Gastroesophageal sphincter (tissue), 4 donors: ENCODE data around the gene KAT6B. TPM values are rescaled to one million over a fixed set of nuclear protein-coding genes. Genes with fewer than 3 reads are reported as not detected.
A peak's percentile ranks its signal among the peaks of the same experiment; 100 is the strongest.

Experiments used
- ATAC-seq: fragments of 150-250 bp; one replicate; pipeline ENCODE4 v1.9.1; 2016; ENCODE audit warnings: mild to moderate bottlenecking, moderate library complexity
- H3K27ac ChIP-seq, 4 donors: fragments of 200-600 bp; sonication (generic) in 3 of 4; 1 replicate in 3 of 4; 2 replicates in 1 of 4; pipeline ENCODE4 v1.5.1; 2016 to 2019
- H3K27me3 ChIP-seq: fragments of 200-600 bp; sonication (generic); one replicate; pipeline ENCODE4 v1.5.1; 2019
- H3K36me3 ChIP-seq, 2 donors: fragments of 200-600 bp; sonication (generic); one replicate each; pipeline ENCODE4 v1.5.1; 2019; ENCODE audit warnings: control low read depth in 1 of 2
- H3K4me1 ChIP-seq, 3 donors: fragments of 200-600 bp; sonication (generic); 1 replicate in 2 of 3; 2 replicates in 1 of 3; pipeline ENCODE4 v1.5.1; 2016 to 2019; ENCODE audit warnings: control low read depth in 2 of 3
- H3K4me3 ChIP-seq, 2 donors: fragments of 200-600 bp; sonication (generic); one replicate each; pipeline ENCODE4 v1.5.1; 2019; ENCODE audit warnings: mild to moderate bottlenecking in 1 of 2, moderate library complexity in 1 of 2
- H3K9me3 ChIP-seq, 3 donors: fragments of 200-600 bp; sonication (generic); one replicate each; pipeline ENCODE4 v1.5.1; 2017 to 2019; ENCODE audit warnings: control low read depth in 2 of 3
- EP300 ChIP-seq: sonication (generic); formaldehyde crosslinking; IDR thresholded peaks from one replicate; pipeline ENCODE4 v1.6.1; 2017; ENCODE audit warnings: antibody characterized with exemption, mild to moderate bottlenecking
- POLR2A ChIP-seq, 2 donors: fragments of 450-650 bp; IDR thresholded peaks; one replicate each; pipeline ENCODE4 v1.6.1; 2017; ENCODE audit warnings: antibody characterized with exemption in 2 of 2, mild to moderate bottlenecking in 2 of 2, moderate library complexity in 1 of 2
- POLR2AphosphoS5 ChIP-seq: sonication (generic); formaldehyde crosslinking; IDR thresholded peaks from one replicate; pipeline ENCODE4 v1.6.1; 2017; ENCODE audit warnings: antibody characterized with exemption
- WGBS, 2 donors: methylation state at CpG; one replicate each; pipeline ENCODE4 v1.1.5; 2018; ENCODE audit warnings: low coverage in 1 of 2; 5-methylcytosine and 5-hydroxymethylcytosine counted together
- total RNA-seq, 4 donors: library from RNA; depleted of rRNA; stranded (reverse); fragments of >200 nt; gene quantifications; one replicate each; pipeline ENCODE4 v1.1.0, GENCODE V29; 2016
- TF ChIP-seq, protein P1 (sequence below), 4 experiments: fragments of 200-600 bp in 2 of 4; fragments of 450-650 bp in 2 of 4; sonication (generic) in 1 of 4; IDR thresholded peaks; one replicate each; pipeline ENCODE4 v1.5.1; 2017 to 2019; ENCODE audit warnings: antibody characterized with exemption in 4 of 4, mild to moderate bottlenecking in 2 of 4, moderate library complexity in 2 of 4

KAT6B gene
- total RNA-seq, 4 donors from 2014 or later = 35.8 to 107 (median 82.9) TPM

DNA sequence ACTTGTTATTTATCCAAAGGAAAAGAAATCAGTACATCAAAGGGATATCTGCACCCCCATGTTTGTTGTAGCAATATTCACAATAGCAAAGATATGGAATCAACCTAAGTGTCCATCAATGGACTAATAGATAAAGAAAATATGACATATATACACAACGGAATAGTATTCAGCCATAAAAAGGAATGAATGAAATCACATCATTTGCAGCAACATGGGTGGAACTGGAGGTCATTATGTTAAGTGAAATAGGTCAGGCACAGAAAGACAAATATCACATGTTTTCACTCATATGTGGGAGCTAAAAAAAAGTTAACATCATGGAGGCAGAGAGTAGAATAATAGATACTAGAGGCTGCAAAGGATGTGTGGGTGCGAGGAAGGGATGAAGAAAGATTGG, 25.0 kb upstream of the KAT6B start:
- peaks cover 0 to 8% (median 0%) of the 10 kb centered on the region in 3 donors for H3K4me1 ChIP-seq
- H3K27ac ChIP-seq = no peak overlapping the region
- no peaks in the 10 kb centered on the region for H3K9me3 ChIP-seq
- WGBS, 2 donors = 90 to 92% methylated on average over 2 of the region's 2 CpGs
- no peaks in the 10 kb centered on the region for H3K27me3 ChIP-seq
- no peak overlapping the region for H3K4me3 ChIP-seq
- ATAC-seq = no peak
- H3K36me3 ChIP-seq = no peaks in the 10 kb centered on the region
- TF ChIP-seq EP300 (no peak), POLR2A (IDR thresholded peaks at IDR 0.05) (no peak), POLR2AphosphoS5 (no peak)
- TF ChIP-seq, protein P1, sequence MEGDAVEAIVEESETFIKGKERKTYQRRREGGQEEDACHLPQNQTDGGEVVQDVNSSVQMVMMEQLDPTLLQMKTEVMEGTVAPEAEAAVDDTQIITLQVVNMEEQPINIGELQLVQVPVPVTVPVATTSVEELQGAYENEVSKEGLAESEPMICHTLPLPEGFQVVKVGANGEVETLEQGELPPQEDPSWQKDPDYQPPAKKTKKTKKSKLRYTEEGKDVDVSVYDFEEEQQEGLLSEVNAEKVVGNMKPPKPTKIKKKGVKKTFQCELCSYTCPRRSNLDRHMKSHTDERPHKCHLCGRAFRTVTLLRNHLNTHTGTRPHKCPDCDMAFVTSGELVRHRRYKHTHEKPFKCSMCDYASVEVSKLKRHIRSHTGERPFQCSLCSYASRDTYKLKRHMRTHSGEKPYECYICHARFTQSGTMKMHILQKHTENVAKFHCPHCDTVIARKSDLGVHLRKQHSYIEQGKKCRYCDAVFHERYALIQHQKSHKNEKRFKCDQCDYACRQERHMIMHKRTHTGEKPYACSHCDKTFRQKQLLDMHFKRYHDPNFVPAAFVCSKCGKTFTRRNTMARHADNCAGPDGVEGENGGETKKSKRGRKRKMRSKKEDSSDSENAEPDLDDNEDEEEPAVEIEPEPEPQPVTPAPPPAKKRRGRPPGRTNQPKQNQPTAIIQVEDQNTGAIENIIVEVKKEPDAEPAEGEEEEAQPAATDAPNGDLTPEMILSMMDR (IDR thresholded peaks at IDR 0.05) = no peak

DNA sequence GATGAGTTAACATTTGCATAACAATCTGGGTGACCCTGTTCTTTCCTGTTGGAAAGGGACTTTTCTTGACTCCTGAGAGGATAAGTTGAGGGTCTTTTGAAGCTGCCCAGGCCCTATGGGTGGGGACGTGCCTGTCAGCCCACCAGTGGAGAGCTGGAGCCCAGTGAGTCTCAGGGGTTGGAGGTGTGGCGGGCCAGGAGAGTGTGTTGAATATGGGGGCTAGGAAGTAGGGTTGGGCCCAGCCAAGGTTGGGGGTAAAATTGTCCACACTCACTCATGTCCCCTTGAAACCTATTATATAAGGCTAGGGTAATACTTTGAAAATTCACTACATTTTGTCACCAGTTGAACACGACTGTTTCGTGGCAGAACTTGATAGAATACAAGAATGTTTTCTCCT, 17.9 kb upstream of the KAT6B start:
- no peaks in the 10 kb centered on the region for H3K27me3 ChIP-seq
- H3K4me3 ChIP-seq = no peak overlapping the region
- no peak for TF ChIP-seq EP300
- H3K9me3 ChIP-seq = no peaks in the 10 kb centered on the region
- ATAC-seq = no peak
- no peaks in the 10 kb centered on the region for H3K4me1 ChIP-seq
- H3K27ac ChIP-seq = no peak overlapping the region
- WGBS, 2 donors = 100% methylated on average over 2 of the region's 4 CpGs
- H3K36me3 ChIP-seq = no peaks in the 10 kb centered on the region

- H3K9me3 ChIP-seq = no peaks in the 10 kb centered on the region
- no peaks in the 10 kb centered on the region for H3K36me3 ChIP-seq
- 93 to 100% methylated on average over 2 of the region's 2 CpGs for WGBS, 2 donors
- TF ChIP-seq EP300 (no peak), POLR2AphosphoS5 (no peak), POLR2A (IDR thresholded peaks at IDR 0.05) (no peak)
- TF ChIP-seq, protein P1 (IDR thresholded peaks at IDR 0.05) = no peak
- no peaks in the 10 kb centered on the region for H3K27me3 ChIP-seq
- no peak overlapping the region for H3K4me3 ChIP-seq
- H3K4me1 ChIP-seq = no peaks in the 10 kb centered on the region
- no peak overlapping the region for H3K27ac ChIP-seq
- no peak for ATAC-seq
Observed at GRCh38 chr10:74810087-74810486, 16.3 kb upstream of the KAT6B start.

DNA sequence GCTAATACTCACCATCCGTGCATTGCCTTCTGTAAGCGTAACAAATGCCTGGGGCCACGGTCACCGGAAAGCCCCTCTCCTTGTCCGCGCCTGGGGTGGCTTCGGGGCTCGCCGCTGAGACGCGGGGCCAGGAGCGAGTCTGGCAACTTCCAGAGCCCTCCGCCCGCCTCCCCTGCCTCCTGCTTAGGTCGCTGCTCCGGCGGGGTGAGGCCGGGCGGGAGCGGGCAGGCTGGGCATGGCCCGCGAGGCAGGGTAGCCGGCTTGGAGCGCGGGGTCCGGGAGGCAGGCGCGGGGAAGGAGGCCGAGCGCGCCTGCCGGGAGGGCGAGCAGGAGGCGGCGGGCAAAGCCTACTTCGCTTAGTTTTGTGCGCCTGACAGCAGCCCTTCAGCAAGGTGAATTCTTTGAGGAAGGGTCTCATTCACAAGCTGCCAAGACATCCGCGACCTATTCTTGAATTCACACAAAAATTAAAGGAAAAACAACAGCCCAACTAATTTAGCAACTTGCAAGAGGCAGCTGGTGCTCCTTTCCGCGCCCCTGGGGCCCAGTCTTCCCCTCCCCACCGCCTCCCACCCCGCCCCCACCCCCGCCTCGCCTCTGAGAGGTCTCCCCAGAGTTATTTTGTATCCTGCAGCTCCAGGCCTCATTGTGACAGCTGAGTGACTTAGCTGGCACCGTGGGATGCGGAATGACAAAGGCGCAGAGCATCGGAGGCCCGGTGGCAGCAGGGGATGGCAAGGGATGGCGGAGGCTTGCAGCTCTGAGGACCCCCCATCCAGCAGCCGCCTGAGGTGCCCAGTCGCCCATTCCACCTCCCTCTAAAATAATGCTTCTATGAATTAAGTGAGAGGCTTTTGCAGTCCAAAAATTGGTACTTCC, 12.8 kb upstream of the KAT6B start:
- WGBS, 2 donors = 86% methylated on average over 4 of the region's 53 CpGs; no CpG with 5 or more reads in 1 of the 2 donors
- TF ChIP-seq POLR2A (IDR thresholded peaks at IDR 0.05) = no peak
- TF ChIP-seq, protein P1 (IDR thresholded peaks at IDR 0.05) = no peak
- TF ChIP-seq POLR2AphosphoS5 = no peak
- no peak for TF ChIP-seq EP300
- no peaks in the 10 kb centered on the region for H3K36me3 ChIP-seq
- no peak for ATAC-seq
- H3K9me3 ChIP-seq = peaks cover 0 to 9% (median 0%) of the 10 kb centered on the region in 3 donors
- no peaks in the 10 kb centered on the region for H3K27me3 ChIP-seq
- H3K4me3 ChIP-seq = peak overlapping the region in 1 of 2 donors; percentile 9
- H3K4me1 ChIP-seq = no peaks in the 10 kb centered on the region
- no peak overlapping the region for H3K27ac ChIP-seq

GRCh38 chr10:74814797-74815196, 11.6 kb upstream of the KAT6B start:
- TF ChIP-seq POLR2A (IDR thresholded peaks at IDR 0.05) (no peak), EP300 (no peak), POLR2AphosphoS5 (no peak)
- TF ChIP-seq, protein P1 (IDR thresholded peaks at IDR 0.05) = no peak
- ATAC-seq = no peak
- Histone ChIP-seq H3K4me3 (no peak overlapping the region), H3K36me3 (no peaks in the 10 kb centered on the region), H3K27ac (no peak overlapping the region), H3K4me1 (no peaks in the 10 kb centered on the region), H3K9me3 (peaks cover 0 to 9% (median 0%) of the 10 kb centered on the region in 3 donors), H3K27me3 (no peaks in the 10 kb centered on the region)
